T-helper 2 cell treated with Interferon-gamma antibody and Interleukin-4, amounts not matched to agents 100 ng/mL and 5 ng/mL, for 36 hours (primary cell): Measurements from ENCODE around the gene SCAMP5. TPM values are rescaled to one million over a fixed set of nuclear protein-coding genes. Genes with fewer than 3 reads are reported as not detected.

Experiments used
- intact Hi-C: fragments of 100-400 bp; cut with micrococcal nuclease; formaldehyde crosslinking; loops from one replicate; pipeline ENCODE4 v1.15.1; 2023
- total RNA-seq: library from RNA; stranded (reverse); gene quantifications from 2 replicates; pipeline ENCODE4 v1.2.3, GENCODE V29; 2022

SCAMP5 gene
- total RNA-seq, 1 donor from 2014 or later: 0.86 TPM

GRCh38 chr15:75043509-75044257 lies 48.3 kb downstream of the SCAMP5 start:
- intact Hi-C loops: loop anchor here (1.0 to 2.0 kb wide), 3 partner anchors 23 to 159 kb away; no protein-coding TSS in a partner anchor

- intact Hi-C loops: no loop called here
These were observed 49.0 kb downstream of the SCAMP5 start for GRCh38 chr15:75044258-75044878.

- intact Hi-C loops: no loop called here
These were observed 50.1 kb downstream of the SCAMP5 start for GRCh38 chr15:75045332-75046015.

- intact Hi-C loops: no loop called here
These were observed 53.0 kb downstream of the SCAMP5 start for GRCh38 chr15:75048394-75048793.

GRCh38 chr15:75049392-75049791 lies 54.0 kb downstream of the SCAMP5 start:
- intact Hi-C loops: no loop called here

GRCh38 chr15:75050283-75050682 lies 54.9 kb downstream of the SCAMP5 start:
- intact Hi-C loops: no loop called here

- intact Hi-C loops: no loop called here
These were observed 55.8 kb downstream of the SCAMP5 start for GRCh38 chr15:75051191-75051608.

GRCh38 chr15:75051711-75052110 lies 56.3 kb downstream of the SCAMP5 start:
- intact Hi-C loops: no loop called here

GRCh38 chr15:75052972-75053747 lies 57.8 kb downstream of the SCAMP5 start:
- intact Hi-C loops: no loop called here

- intact Hi-C loops: no loop called here
These were observed 58.4 kb downstream of the SCAMP5 start for GRCh38 chr15:75053748-75054125.

- intact Hi-C loops: no loop called here
These were observed 59.0 kb downstream of the SCAMP5 start for GRCh38 chr15:75054172-75054897.

GRCh38 chr15:75056036-75056435 lies 60.7 kb downstream of the SCAMP5 start:
- intact Hi-C loops: no loop called here

- intact Hi-C loops: no loop called here
These were observed 63.0 kb downstream of the SCAMP5 start for GRCh38 chr15:75058127-75058905.

GRCh38 chr15:75059607-75060006 lies 64.2 kb downstream of the SCAMP5 start:
- intact Hi-C loops: no loop called here

GRCh38 chr15:75061272-75061671 lies 65.9 kb downstream of the SCAMP5 start:
- intact Hi-C loops: no loop called here

- intact Hi-C loops: no loop called here
These were observed 67.3 kb downstream of the SCAMP5 start for GRCh38 chr15:75062706-75063105.

- intact Hi-C loops: no loop called here
These were observed 68.0 kb downstream of the SCAMP5 start for GRCh38 chr15:75063338-75063737.

GRCh38 chr15:75063889-75064288 lies 68.5 kb downstream of the SCAMP5 start:
- intact Hi-C loops: no loop called here

- intact Hi-C loops: no loop called here
These were observed 69.5 kb downstream of the SCAMP5 start for GRCh38 chr15:75064846-75065245.

GRCh38 chr15:75065467-75065850 lies 70.1 kb downstream of the SCAMP5 start:
- intact Hi-C loops: no loop called here
